Endothelial cell of umbilical vein (primary cell): ENCODE results near the gene SLC12A7. TPM values are rescaled to one million over a fixed set of nuclear protein-coding genes. Genes with fewer than 3 reads are reported as not detected.

ENCODE experiments used
- BruUV-seq: library from RNA; stranded (reverse); fragments of 400-500 nt; replicated peaks from 2 replicates; lab custom pipeline; 2021; lab: Mats Ljungman, UMichigan
- CTCF ChIA-PET: fragments of 300-600, 350-600 bp; sonication (Branson Sonifier 250); formaldehyde crosslinking; loops from one replicate; lab custom pipeline; 2021; ENCODE audit warnings: antibody characterized with exemption, inconsistent platforms; lab: Charles Lee
- POLR2A ChIA-PET: fragments of 300-600, 350-600 bp; sonication (Branson Sonifier 250); formaldehyde crosslinking; loops from one replicate; lab custom pipeline; 2021; ENCODE audit warnings: antibody characterized with exemption, inconsistent platforms; lab: Charles Lee
- DNase-seq: peaks from one replicate; pipeline ENCODE4 v3.0.0-alpha.2; 2011; ENCODE audit warnings: low read depth, low spot score
- FAIRE-seq: peaks from 2 replicates; lab custom pipeline; 2011; peaks lifted over from hg19 to GRCh38; lab: Jason Lieb, UNC
- H2AFZ ChIP-seq: 2 replicates; pipeline ENCODE4 v1.6.0; 2012; ENCODE audit warnings: low read depth, low read length, control low read depth, inconsistent platforms
- H3K27ac ChIP-seq: 2 replicates; pipeline ENCODE4 v1.5.1; 2011; ENCODE audit warnings: low read depth, mild to moderate bottlenecking, control low read depth, low read length, moderate library complexity; ENCODE audit not compliant: insufficient read depth
- H3K27me3 ChIP-seq, 2 experiments: 2 replicates each; pipeline versions ENCODE4 v1.6.0 to v1.6.1; 2011; ENCODE audit warnings: low read length in 2 of 2, mixed read lengths in 1 of 2; ENCODE audit not compliant: control insufficient read depth in 2 of 2, insufficient read depth in 2 of 2
- H3K36me3 ChIP-seq, 2 experiments: 2 replicates in 1 of 2; 3 replicates in 1 of 2; pipeline ENCODE4 v1.5.1; 2011; ENCODE audit warnings: low read length in 2 of 2, mild to moderate bottlenecking in 1 of 2, moderate library complexity in 1 of 2; ENCODE audit not compliant: control insufficient read depth in 2 of 2, insufficient read depth in 2 of 2; ENCODE audit errors: extremely low read depth in 1 of 2
- H3K4me1 ChIP-seq: 3 replicates; pipeline ENCODE4 v1.5.1; 2011; ENCODE audit warnings: mild to moderate bottlenecking, low read length; ENCODE audit not compliant: control insufficient read depth, insufficient read depth; ENCODE audit errors: extremely low read depth
- H3K4me2 ChIP-seq: 2 replicates; pipeline ENCODE4 v1.6.1; 2011; ENCODE audit warnings: low read length, control low read depth, mixed read lengths; ENCODE audit not compliant: insufficient read depth
- H3K4me3 ChIP-seq, 3 experiments: fragments of 200-600 bp in 1 of 3; sonication (generic), shearing (Covaris generic) in 1 of 3; replicated peaks in 1 of 3; 2 replicates each; pipeline ENCODE4 v1.5.1; 2011 to 2016; ENCODE audit warnings: control low read depth in 3 of 3, low read length in 3 of 3, mild to moderate bottlenecking in 2 of 3, inconsistent platforms in 1 of 3, low read depth in 1 of 3, moderate library complexity in 1 of 3; ENCODE audit not compliant: insufficient read depth in 1 of 3
- H3K79me2 ChIP-seq: 2 replicates; pipeline ENCODE4 v1.6.0; 2012; ENCODE audit warnings: low read length, inconsistent platforms; ENCODE audit not compliant: control insufficient read depth, insufficient read depth
- H3K9ac ChIP-seq: replicated peaks from 2 replicates; pipeline ENCODE3; 2011; ENCODE audit warnings: low read length, control low read depth; ENCODE audit not compliant: insufficient read depth; ENCODE audit errors: extremely low read depth
- H3K9me1 ChIP-seq: replicated peaks from 3 replicates; pipeline ENCODE4 v1.6.0; 2011; ENCODE audit warnings: mild to moderate bottlenecking, low read length; ENCODE audit not compliant: control insufficient read depth, insufficient read depth; ENCODE audit errors: extremely low read depth
- H3K9me3 ChIP-seq: replicated peaks from 2 replicates; pipeline ENCODE4 v1.5.1; 2012; ENCODE audit warnings: low read length, inconsistent platforms; ENCODE audit not compliant: control insufficient read depth, insufficient read depth
- H4K20me1 ChIP-seq: replicated peaks from 2 replicates; pipeline ENCODE3; 2011; ENCODE audit warnings: mild to moderate bottlenecking, low read length; ENCODE audit not compliant: control insufficient read depth, insufficient read depth; ENCODE audit errors: extremely low read depth
- CTCF ChIP-seq, 2 donors: IDR thresholded peaks; 1 replicate in 1 of 2; 2 replicates in 1 of 2; pipeline ENCODE4 v1.5.1; 2011; ENCODE audit warnings: low read length in 2 of 2, mild to moderate bottlenecking in 2 of 2, moderate library complexity in 2 of 2, control low read depth in 1 of 2, inconsistent platforms in 1 of 2, low read depth in 1 of 2; ENCODE audit not compliant: insufficient read depth in 1 of 2; ENCODE audit errors: extremely low read depth in 1 of 2
- EZH2 ChIP-seq: IDR thresholded peaks from 2 replicates; pipeline ENCODE4 v1.6.1; 2012; ENCODE audit warnings: borderline replicate concordance, low read depth, mild to moderate bottlenecking, moderate library complexity, low read length, inconsistent platforms; ENCODE audit not compliant: severe bottlenecking
- FOS ChIP-seq: IDR thresholded peaks from 2 replicates; pipeline ENCODE4 v1.6.1; 2011; ENCODE audit warnings: mild to moderate bottlenecking, low read length, moderate library complexity, borderline replicate concordance; ENCODE audit not compliant: insufficient read depth
- GATA2 ChIP-seq: IDR thresholded peaks from 2 replicates; pipeline ENCODE4 v1.7.0; 2011; ENCODE audit warnings: low read depth, mild to moderate bottlenecking, moderate library complexity, mixed read lengths, low read length; ENCODE audit not compliant: insufficient read length, insufficient read depth
- JUN ChIP-seq: IDR thresholded peaks from 2 replicates; pipeline ENCODE4 v1.6.1; 2011; ENCODE audit warnings: borderline replicate concordance, low read depth; ENCODE audit not compliant: insufficient read length, insufficient read depth
- MAX ChIP-seq: IDR thresholded peaks from 2 replicates; pipeline ENCODE4 v1.6.1; 2011; ENCODE audit not compliant: insufficient read depth, insufficient read length
- MYC ChIP-seq: IDR thresholded peaks from one replicate; pipeline ENCODE4 v1.6.1; 2011; ENCODE audit warnings: mild to moderate bottlenecking, low read depth, low read length
- POLR2A ChIP-seq: IDR thresholded peaks from 2 replicates; pipeline ENCODE4 v1.6.1; 2012; ENCODE audit warnings: low read depth, mild to moderate bottlenecking, control low read depth, low read length
- POLR2AphosphoS5 ChIP-seq: IDR thresholded peaks from 2 replicates; pipeline ENCODE4 v1.6.1; 2012; ENCODE audit warnings: low read depth, mild to moderate bottlenecking, control low read depth, low read length, moderate library complexity; ENCODE audit not compliant: insufficient read depth
- dilution Hi-C: fragments of 300-500 bp; cut with MboI; formaldehyde crosslinking; loops from one replicate; pipeline ENCODE4 v1.15.0; 2019; ENCODE audit warnings: low sequenced_read_pairs; ENCODE audit not compliant: extremely low pct_ligation_motif_present
- intact Hi-C: fragments of 100-400 bp; cut with micrococcal nuclease; formaldehyde crosslinking; loops from one replicate; pipeline ENCODE4 v1.10.0; 2022
- polyA plus RNA-seq, 4 experiments: library from polyadenylated mRNA; depleted of rRNA in 3 of 4; stranded (reverse) in 3 of 4; unstranded in 1 of 4; fragments of >200 nt; gene quantifications; 2 replicates each; pipeline versions ENCODE4 v1.2.1 to v1.2.3, GENCODE V29; 2011 to 2012; ENCODE audit warnings: missing spikeins in 1 of 4
- total RNA-seq: library from RNA; stranded (reverse); gene quantifications from 2 replicates; pipeline ENCODE4 v1.2.3, GENCODE V29; 2021

Gene SLC12A7
- total and polyA plus RNA-seq, 2 donors (not counting 3 experiments of a cell fraction or from before 2014, with no cell fraction given), result 16.4 to 38.8 TPM

GRCh38 chr5:1037671-1038416 is 74.0 kb downstream of the SLC12A7 start:
- H3K9me3 ChIP-seq, result no peaks in the 10 kb centered on the region
- no peaks in the 10 kb centered on the region for H3K36me3 ChIP-seq
- H4K20me1 ChIP-seq, result no peaks in the 10 kb centered on the region
- no peaks in the 10 kb centered on the region for H3K27me3 ChIP-seq
- H2AFZ ChIP-seq, result no peak overlapping the region
- DNase-seq (no peak), FAIRE-seq (no peak)
- no peak overlapping the region for H3K9ac ChIP-seq
- ChIA-PET CTCF (no interaction called here), POLR2A (interaction anchor here (0.6 kb wide), 1 partner anchor 14 kb away, joined by 3 read pairs; no protein-coding TSS in a partner anchor)
- no peaks in the 10 kb centered on the region for H3K9me1 ChIP-seq
- no peak overlapping the region for H3K4me3 ChIP-seq
- no peak overlapping the region for H3K27ac ChIP-seq
- no peak overlapping the region for H3K4me2 ChIP-seq
- TF ChIP-seq GATA2, result no peak
- no peak for TF ChIP-seq MYC
- TF ChIP-seq MAX, result no peak
- no peak for TF ChIP-seq JUN
- no peak for TF ChIP-seq CTCF (IDR thresholded peaks at IDR 0.05; ENCODE audit: extremely low read depth in 1 of 2, insufficient read depth in 1 of 2, low read depth in 1 of 2, low read length in 2 of 2)
- no peak for TF ChIP-seq EZH2
- TF ChIP-seq POLR2AphosphoS5, result no peak
- no peak for TF ChIP-seq POLR2A
- no peak for TF ChIP-seq FOS
- intact Hi-C loops, result no loop called here
- no peaks in the 10 kb centered on the region for H3K4me1 ChIP-seq
- dilution Hi-C loops, result no loop called here
- no TSS peak for BruUV-seq
- H3K79me2 ChIP-seq, result no peaks in the 10 kb centered on the region
